ENCODE data around the gene PML. TPM values are rescaled to one million over a fixed set of nuclear protein-coding genes. Genes with fewer than 3 reads are reported as not detected.
A peak's percentile ranks its signal among the peaks of the same experiment; 100 is the strongest.
"Not testable (repeated sequence)": the region's sequence is repeated elsewhere in the genome, so short reads cannot be mapped to it uniquely, and the experiment has no call there.

The PML gene
- total RNA-seq, 1 donor: 31.9 TPM

DNA sequence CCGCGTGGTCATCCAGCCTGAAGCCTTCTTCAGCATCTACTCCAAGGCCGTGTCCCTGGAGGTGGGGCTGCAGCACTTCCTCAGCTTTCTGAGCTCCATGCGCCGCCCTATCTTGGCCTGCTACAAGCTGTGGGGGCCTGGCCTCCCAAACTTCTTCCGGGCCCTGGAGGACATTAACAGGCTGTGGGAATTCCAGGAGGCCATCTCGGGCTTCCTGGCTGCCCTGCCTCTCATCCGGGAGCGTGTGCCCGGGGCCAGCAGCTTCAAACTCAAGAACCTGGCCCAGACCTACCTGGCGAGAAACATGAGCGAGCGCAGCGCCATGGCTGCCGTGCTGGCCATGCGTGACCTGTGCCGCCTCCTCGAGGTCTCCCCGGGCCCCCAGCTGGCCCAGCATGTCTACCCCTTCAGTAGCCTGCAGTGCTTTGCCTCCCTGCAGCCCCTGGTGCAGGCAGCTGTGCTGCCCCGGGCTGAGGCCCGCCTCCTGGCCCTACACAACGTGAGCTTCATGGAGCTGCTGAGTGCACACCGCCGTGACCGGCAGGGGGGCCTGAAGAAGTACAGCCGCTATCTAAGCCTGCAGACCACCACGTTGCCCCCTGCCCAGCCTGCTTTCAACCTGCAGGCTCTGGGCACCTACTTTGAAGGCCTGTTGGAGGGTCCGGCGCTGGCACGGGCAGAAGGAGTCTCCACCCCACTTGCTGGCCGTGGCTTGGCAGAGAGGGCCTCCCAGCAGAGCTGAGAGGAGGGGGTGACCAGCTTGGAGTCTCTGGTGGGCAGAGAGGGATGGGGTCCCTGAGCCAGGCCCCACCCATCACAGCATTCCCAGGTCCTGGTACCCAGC lies 50.0 kb downstream of the PML start:
- DNase-seq (ENCODE audit: low read depth): peak; percentile 34
- TF ChIP-seq, protein P1, sequence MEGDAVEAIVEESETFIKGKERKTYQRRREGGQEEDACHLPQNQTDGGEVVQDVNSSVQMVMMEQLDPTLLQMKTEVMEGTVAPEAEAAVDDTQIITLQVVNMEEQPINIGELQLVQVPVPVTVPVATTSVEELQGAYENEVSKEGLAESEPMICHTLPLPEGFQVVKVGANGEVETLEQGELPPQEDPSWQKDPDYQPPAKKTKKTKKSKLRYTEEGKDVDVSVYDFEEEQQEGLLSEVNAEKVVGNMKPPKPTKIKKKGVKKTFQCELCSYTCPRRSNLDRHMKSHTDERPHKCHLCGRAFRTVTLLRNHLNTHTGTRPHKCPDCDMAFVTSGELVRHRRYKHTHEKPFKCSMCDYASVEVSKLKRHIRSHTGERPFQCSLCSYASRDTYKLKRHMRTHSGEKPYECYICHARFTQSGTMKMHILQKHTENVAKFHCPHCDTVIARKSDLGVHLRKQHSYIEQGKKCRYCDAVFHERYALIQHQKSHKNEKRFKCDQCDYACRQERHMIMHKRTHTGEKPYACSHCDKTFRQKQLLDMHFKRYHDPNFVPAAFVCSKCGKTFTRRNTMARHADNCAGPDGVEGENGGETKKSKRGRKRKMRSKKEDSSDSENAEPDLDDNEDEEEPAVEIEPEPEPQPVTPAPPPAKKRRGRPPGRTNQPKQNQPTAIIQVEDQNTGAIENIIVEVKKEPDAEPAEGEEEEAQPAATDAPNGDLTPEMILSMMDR (IDR thresholded peaks at IDR 0.05; ENCODE audit: insufficient read depth, low read length): no peak
- no peak overlapping the region for H3K4me3 ChIP-seq (ENCODE audit: low read depth, low read length)

DNA sequence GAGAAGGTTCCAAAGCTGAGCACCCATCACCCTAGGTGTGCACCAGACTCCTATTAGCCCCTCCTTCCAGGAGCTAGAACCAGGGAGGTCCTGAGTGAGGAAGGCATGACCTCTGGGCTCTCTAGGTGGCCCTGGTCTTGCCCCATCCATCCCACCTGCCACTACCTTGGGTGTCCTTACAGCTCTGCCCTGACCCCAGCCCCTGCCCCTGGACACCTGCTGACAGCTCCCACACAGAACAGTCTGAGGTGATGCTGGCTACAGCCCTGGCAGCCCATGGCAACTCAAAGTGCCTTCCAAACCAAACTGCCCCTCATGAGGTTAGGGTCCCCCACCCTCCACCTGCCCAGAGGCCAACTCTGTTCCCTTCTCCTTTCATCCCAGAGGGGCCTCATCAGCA lies 50.7 kb downstream of the PML start:
- TF ChIP-seq, protein P1 (IDR thresholded peaks at IDR 0.05; ENCODE audit: insufficient read depth, low read length): no peak
- DNase-seq (ENCODE audit: low read depth): no peak
- H3K4me3 ChIP-seq (ENCODE audit: low read depth, low read length): no peak overlapping the region

DNA sequence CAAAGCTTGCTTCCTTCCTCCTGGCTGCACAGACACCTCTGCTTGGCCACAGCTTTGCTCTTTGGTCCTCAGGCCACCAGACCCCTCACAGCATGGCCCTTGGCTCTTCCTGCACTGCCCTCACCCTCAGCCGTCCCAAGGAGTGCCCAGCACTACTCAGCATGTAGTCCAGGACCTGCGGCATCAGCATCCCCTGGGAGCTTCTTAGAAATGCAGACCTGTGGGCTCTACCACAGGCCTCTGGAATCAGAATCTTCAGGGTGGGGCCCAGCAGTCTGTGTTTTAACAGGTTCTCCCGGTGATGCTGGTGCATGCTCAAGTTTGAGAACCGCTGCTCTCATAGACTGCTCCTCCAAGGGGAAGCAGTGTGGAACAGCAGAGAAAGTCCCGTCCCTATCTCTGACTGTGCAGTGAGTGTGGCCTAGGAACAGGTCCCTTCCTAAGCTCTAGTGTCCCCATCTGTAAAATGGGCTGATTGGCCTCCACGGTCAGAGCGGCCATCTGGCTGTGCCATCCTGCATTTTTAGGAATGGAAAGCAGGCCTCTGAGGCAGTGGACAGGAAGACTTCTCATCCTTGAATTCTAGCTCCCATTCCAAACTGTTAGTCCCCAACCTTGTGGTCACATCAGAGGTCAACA lies 51.2 kb downstream of the PML start:
- no peak for DNase-seq (ENCODE audit: low read depth)
- H3K4me3 ChIP-seq (ENCODE audit: low read depth, low read length): no peak overlapping the region
- TF ChIP-seq, protein P1 (IDR thresholded peaks at IDR 0.05; ENCODE audit: insufficient read depth, low read length): no peak

DNA sequence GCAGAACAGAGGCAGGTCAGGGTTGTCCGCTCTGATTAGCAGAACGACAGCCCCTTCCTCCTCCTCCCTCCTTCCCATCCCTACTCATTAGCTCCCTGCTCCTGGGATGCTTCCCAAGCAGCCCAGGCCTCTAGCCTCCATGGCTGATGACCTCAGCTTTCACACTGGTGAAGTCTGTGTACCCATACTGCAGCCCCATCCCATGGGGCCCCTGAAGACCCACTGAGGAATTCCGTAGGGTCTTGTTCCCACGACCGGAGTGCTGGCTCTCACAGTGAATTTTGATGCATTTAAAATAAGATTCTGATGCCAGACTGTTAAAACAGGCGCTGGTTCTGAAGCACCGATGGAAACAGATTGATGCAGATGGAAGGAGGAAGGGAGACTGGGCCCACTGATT lies 51.8 kb downstream of the PML start:
- no peak overlapping the region for H3K4me3 ChIP-seq (ENCODE audit: low read depth, low read length)
- TF ChIP-seq, protein P1 (IDR thresholded peaks at IDR 0.05; ENCODE audit: insufficient read depth, low read length): no peak
- no peak for DNase-seq (ENCODE audit: low read depth)

DNA sequence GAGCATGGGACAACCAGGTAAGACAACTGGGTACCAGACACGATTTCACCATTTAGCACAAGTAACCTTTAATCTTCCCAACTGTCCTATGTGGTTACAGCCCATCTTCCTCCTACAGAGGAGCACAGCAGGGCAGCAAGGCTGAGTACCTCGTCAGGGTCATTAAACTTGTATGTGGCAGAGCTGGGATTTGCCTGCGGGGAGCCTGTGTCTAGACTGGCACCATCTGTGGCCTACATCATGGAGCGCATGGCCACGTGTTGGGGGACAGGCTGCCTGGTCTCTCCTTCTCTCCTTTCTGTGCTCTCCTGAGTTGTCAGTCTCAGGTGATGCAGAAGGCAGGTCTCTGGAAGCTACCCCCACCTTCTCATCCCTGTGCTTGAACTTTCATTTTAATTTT lies 55.6 kb downstream of the PML start:
- TF ChIP-seq, protein P1 (IDR thresholded peaks at IDR 0.05; ENCODE audit: insufficient read depth, low read length): no peak
- DNase-seq (ENCODE audit: low read depth): no peak
- H3K4me3 ChIP-seq (ENCODE audit: low read depth, low read length): no peak overlapping the region

DNA sequence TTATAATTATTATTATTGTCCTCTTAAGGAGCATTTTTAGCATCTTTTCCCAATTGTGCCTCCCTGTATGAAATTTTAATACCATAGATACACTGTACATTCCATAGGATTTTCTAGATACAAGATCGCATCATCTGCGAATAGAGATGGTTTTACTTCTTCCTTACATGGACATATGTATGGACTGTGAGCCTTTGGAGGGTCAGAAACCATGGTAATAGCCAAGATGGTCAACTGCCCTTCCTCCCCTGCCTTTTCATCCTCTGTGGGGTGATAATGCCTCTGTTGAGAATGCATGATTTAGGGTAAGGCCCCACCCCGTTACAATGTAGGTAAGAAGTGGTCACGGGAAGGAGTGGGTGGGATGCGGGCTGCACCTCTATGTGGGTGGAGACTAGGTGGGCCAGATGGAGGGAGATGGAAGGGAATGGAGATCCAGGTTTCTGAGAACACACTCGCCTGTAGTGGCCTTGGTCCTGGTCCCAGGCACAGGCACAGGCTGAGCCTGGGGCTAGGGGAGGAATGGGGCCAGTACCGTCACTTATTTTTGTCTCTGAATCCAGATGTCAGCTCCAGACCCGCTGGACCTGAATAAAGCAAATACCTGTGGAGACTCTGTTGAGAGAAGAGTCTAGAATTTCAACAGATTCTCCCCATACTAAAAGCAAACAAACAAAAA lies 56.2 kb downstream of the PML start:
- TF ChIP-seq, protein P1 (IDR thresholded peaks at IDR 0.05; ENCODE audit: insufficient read depth, low read length): no peak
- H3K4me3 ChIP-seq (ENCODE audit: low read depth, low read length): no peak overlapping the region
- DNase-seq (ENCODE audit: low read depth): no peak

DNA sequence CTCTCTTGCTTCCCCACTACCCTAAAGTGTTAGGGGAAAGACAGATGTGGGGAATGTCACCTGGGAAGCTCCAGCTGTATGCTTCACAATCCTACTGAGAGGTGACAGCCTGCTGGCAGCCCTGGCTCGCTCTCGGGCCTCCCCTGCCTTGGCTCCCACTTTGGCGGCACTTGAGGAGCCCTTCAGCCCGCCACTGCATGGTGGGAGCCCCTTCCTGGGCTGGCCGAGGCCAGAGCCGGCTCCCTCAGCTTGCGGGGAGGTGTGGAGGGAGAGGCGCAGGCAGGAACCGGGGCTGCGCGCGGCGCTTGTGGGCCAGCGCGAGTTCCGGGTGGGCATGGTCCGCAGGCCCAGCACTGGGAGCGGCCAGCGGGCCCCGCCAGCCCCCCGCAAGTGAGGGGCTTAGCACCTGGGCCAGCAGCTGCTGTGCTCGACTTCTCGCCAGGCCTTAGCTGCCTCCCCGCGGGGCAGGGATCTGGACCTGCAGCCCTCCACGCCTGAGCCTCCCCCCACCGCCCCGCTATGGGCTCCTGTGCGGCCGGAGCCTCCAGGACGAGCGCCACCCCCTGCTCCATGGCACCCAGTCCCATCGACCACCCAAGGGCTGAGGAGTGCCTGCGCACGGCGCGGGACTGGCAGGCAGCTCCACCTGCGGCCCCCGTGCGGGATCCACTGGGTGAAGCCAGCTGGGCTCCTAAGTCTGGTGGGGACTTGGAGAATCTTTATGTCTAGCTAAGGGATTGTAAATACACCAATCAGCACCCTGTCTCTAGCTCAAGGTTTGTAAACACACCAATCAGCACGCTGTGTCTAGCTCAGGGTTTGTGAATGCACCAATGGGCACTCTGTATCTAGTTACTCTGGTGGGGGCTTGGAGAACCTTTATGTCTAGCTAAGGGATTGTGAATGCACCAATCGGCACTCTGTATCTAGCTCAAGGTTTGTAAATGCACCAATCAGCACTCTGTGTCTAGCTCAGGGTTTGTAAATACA lies 58.0 kb downstream of the PML start:
- DNase-seq (ENCODE audit: low read depth); H3K4me3 ChIP-seq (ENCODE audit: low read depth, low read length): not testable (repeated sequence)
